GM12872 (cell line): Measurements from ENCODE around the gene PCNX2.

Source experiments
- TF ChIP-seq, protein P1 (sequence below): IDR thresholded peaks from 3 replicates; pipeline ENCODE4 v1.5.1; 2011; ENCODE audit warnings: low read depth, mild to moderate bottlenecking, low read length, moderate library complexity; ENCODE audit not compliant: insufficient read depth

PCNX2 gene

DNA sequence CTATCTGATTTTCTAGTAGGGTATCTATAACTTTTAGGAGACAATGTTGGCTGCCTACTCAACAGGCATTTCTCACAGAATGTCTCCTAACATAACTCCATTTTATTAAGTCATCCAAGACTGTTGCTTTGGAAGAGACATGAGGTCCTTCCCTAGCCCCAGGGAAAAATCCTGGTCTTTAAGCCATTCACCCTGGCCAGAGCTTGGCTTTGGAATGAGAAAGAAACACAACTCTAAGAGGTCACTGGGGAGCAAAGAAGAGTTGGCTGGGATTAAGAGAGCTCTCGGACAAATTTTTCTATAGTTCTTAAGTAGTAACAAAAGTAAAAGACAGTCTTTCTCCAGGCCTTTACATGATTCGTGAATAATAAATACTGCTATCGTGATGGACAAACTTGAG, 57.9 kb downstream of the PCNX2 start:
- TF ChIP-seq, protein P1, sequence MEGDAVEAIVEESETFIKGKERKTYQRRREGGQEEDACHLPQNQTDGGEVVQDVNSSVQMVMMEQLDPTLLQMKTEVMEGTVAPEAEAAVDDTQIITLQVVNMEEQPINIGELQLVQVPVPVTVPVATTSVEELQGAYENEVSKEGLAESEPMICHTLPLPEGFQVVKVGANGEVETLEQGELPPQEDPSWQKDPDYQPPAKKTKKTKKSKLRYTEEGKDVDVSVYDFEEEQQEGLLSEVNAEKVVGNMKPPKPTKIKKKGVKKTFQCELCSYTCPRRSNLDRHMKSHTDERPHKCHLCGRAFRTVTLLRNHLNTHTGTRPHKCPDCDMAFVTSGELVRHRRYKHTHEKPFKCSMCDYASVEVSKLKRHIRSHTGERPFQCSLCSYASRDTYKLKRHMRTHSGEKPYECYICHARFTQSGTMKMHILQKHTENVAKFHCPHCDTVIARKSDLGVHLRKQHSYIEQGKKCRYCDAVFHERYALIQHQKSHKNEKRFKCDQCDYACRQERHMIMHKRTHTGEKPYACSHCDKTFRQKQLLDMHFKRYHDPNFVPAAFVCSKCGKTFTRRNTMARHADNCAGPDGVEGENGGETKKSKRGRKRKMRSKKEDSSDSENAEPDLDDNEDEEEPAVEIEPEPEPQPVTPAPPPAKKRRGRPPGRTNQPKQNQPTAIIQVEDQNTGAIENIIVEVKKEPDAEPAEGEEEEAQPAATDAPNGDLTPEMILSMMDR, result no peak

DNA sequence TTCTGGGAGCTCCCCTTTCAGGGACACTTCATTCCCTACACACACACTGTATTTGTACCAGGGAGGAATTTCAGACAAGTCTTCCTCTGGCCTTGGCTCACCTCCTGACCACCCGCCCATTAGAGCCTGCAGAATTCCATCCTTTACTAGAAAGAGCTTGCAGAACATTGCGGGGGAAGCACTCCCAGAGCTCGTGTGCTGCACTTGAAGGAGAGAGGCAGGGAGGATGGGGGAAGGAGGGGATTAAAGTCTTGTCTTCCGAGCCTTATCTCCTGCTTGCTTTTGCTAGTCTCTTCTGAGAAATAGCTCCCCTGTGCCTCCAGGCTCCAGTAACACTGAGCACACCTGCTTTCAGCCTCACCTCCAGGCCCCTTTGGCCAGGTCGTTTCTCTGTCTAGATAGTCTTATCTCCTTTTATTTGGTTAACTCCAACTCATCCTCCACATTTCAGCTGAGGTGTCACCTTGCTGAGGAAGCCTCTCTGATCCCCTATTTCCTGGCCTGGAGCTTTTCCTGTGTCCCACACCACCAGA, 62.0 kb downstream of the PCNX2 start:
- TF ChIP-seq, protein P1, result no peak

DNA sequence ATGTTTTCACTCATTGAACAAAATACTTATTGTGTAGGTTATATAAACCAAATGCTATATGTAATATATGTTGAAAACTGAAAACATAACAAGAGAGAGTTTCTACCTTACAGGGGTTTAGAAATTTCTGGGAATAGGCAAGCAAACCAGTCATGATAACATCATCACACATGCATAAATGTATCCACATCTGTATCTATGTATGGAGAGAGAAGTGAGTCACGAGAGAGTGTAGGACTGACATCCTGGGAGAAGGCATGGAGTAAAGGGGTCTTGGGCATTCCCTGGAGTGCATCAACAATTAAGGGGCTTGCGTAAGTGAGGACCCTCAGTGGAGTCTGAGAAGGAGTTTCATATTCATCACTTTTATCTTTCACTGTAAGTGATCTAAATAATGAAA, 65.5 kb downstream of the PCNX2 start:
- TF ChIP-seq, protein P1, result no peak

DNA sequence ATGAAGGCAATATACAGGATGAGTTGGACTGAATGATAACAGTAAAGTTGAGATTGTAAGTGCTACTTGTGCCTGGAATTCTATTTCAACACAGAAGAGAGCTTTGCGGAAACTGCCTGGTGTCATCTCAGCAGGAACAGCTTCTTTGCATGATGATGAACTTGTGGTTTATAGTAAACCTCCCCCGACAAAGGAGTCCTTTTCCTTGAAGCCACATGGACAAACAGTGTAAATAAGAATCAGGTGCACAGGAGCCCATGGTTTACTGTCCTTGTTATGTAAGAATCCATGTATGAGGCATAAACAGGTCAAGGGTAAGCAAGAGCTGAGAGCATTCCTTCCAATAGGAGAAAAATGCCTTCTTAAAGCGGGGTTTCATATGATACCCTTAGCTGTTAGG, 66.2 kb downstream of the PCNX2 start:
- TF ChIP-seq, protein P1, result no peak

DNA sequence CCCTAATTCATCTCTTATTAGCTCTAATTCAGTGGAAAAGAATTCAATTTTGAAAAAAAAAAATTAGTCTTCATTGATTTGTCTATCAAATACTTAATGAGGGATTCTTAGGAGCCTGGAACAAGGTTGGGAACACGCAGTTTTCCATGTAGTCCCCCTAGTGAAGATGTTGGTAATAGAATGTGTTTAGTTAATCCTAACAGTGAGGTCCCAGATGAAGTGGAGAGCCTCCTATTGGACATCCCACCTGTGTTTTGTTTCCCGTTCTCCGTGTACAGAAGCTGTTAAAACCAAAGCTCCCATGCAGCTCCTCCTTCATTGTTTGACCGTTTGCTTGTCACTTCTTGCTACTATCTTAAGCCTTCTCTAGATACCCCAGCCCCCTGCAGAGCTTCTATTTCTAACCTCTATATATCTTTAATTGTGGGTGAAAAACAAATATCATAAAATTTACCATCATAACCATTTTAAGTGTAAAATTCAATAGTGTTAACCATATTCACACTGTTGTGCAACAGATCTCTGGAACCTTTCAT, 67.5 kb downstream of the PCNX2 start:
- TF ChIP-seq, protein P1, result no peak

DNA sequence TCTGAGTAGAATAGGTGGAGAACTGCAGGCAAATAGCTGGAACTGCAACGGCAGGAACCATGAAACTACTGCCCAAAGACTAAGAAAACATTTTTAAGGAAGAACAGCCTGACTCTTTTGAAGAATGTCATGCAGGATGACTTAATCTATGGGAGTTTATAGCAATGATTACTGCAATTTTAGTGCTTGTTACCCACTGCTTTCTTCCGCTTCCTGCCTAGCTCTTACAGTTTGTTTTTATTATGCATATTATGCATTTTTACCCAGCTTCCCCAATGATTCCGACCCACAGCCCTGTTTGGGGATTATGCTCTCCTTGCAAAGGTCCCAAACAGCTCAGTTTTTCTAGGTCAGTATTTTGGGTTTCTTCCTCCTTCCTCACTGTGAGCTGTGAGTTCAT, 71.2 kb downstream of the PCNX2 start:
- TF ChIP-seq, protein P1, result no peak

DNA sequence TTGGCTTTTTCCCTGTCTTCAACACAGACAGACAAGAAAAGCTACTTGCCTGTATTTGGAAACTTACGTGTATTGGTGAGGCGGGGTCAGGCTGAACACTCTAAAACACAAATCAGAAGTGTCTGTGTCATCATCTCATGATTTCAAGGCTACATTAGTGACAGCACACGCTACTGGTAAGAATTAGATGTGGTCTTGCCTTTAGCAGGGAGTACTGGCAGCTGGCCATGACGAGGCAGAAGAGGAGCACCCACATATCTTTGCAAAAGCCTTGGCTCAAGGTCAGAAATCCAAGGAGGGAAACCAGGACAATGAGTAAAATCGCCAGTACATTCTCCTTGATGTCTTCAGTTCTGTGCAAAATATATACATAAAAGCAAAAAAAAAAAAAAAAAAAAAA, 77.7 kb downstream of the PCNX2 start:
- TF ChIP-seq, protein P1, result no peak
